Measurements from ENCODE around the gene MPPED2.

DNA sequence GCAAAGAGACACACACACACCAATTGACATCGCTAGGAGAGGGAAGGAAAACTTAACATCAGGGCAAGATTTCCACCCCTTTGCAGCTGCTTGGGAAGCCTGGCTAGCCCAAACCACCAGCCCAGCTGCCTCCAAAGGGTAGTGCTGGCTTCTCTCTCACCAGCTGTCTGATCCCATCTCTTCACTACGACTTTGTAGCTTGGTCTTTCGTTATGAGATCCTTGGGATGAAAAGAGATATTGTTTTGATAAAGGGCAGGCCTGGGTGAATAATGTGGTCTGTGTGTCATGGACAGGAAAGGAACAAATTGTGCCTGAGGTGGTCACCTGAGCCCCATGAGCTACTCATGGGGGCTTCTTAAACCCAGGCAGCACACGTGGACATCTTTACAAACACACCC lies 161.3 kb downstream of the MPPED2 start:
- TF ChIP-seq, protein P1, sequence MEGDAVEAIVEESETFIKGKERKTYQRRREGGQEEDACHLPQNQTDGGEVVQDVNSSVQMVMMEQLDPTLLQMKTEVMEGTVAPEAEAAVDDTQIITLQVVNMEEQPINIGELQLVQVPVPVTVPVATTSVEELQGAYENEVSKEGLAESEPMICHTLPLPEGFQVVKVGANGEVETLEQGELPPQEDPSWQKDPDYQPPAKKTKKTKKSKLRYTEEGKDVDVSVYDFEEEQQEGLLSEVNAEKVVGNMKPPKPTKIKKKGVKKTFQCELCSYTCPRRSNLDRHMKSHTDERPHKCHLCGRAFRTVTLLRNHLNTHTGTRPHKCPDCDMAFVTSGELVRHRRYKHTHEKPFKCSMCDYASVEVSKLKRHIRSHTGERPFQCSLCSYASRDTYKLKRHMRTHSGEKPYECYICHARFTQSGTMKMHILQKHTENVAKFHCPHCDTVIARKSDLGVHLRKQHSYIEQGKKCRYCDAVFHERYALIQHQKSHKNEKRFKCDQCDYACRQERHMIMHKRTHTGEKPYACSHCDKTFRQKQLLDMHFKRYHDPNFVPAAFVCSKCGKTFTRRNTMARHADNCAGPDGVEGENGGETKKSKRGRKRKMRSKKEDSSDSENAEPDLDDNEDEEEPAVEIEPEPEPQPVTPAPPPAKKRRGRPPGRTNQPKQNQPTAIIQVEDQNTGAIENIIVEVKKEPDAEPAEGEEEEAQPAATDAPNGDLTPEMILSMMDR (IDR thresholded peaks at IDR 0.05; ENCODE audit: insufficient read depth, low read depth, low read length): no peak
- TF ChIP-seq EZH2 (IDR thresholded peaks at IDR 0.05; ENCODE audit: insufficient read depth, low read length): no peak
